GM19035 (cell line): Measurements from ENCODE around the gene C6orf15.

Experiments used
- ATAC-seq: cut with Tn5 transposase; IDR thresholded peaks from one replicate; pipeline ENCODE4 v1.9.1; 2021; ENCODE audit not compliant: unreplicated experiment

The C6orf15 gene

GRCh38 chr6:31112478-31112877 lies at the start of gene C6orf15:
Gene C6orf15, minus strand, starts transcription at chr6:31112575. Its CDS starts 20 bp downstream, at chr6:31112555.
- no peak for ATAC-seq

- ATAC-seq: no peak
These were observed 49.1 kb upstream of the C6orf15 start for GRCh38 chr6:31161216-31162126.

GRCh38 chr6:31158863-31159855 lies 46.8 kb upstream of the C6orf15 start:
- ATAC-seq: peak; percentile 5

- peak; percentile 86 for ATAC-seq
These were observed 45.9 kb upstream of the C6orf15 start, which contains the start of gene TCF19 for GRCh38 chr6:31158140-31158862. Gene TCF19, plus strand, starts transcription at chr6:31158589. Its CDS starts 881 bp downstream, at chr6:31159470.

GRCh38 chr6:31157513-31158139 lies 45.3 kb upstream of the C6orf15 start, which contains the start of gene CCHCR1:
Gene CCHCR1, minus strand, starts transcription at chr6:31157802. Its CDS starts 202 bp downstream, at chr6:31157600.
- ATAC-seq: peak; percentile 4

- no peak for ATAC-seq
These were observed 44.3 kb upstream of the C6orf15 start for GRCh38 chr6:31156641-31157040.

GRCh38 chr6:31154436-31154835 lies 42.1 kb upstream of the C6orf15 start:
- ATAC-seq: no peak

- ATAC-seq: no peak
These were observed 40.4 kb upstream of the C6orf15 start for GRCh38 chr6:31152781-31153180.

- no peak for ATAC-seq
These were observed 37.6 kb upstream of the C6orf15 start for GRCh38 chr6:31149827-31150447.

- ATAC-seq: no peak
These were observed 33.0 kb upstream of the C6orf15 start for GRCh38 chr6:31145386-31145785.

- no peak for ATAC-seq
These were observed 32.6 kb upstream of the C6orf15 start for GRCh38 chr6:31144970-31145340.

- no peak for ATAC-seq
These were observed 32.1 kb upstream of the C6orf15 start for GRCh38 chr6:31144296-31144969.

- ATAC-seq: no peak
These were observed 30.8 kb upstream of the C6orf15 start for GRCh38 chr6:31143148-31143547.

- no peak for ATAC-seq
These were observed 30.0 kb upstream of the C6orf15 start for GRCh38 chr6:31142361-31142761.

GRCh38 chr6:31140643-31141042 lies 28.3 kb upstream of the C6orf15 start:
- ATAC-seq: no peak

- ATAC-seq: no peak
These were observed 27.2 kb upstream of the C6orf15 start for GRCh38 chr6:31139599-31139998.

- no peak for ATAC-seq
These were observed 26.6 kb upstream of the C6orf15 start, which contains the start of gene PSORS1C2 for GRCh38 chr6:31138982-31139381. Gene PSORS1C2, minus strand, starts transcription at chr6:31139066. Its CDS starts 40 bp downstream, at chr6:31139026.

GRCh38 chr6:31135710-31136109 lies 23.3 kb upstream of the C6orf15 start:
- ATAC-seq: no peak

GRCh38 chr6:31132806-31133205 lies 20.4 kb upstream of the C6orf15 start:
- ATAC-seq: no peak
